ENCODE data around the gene TRIM75. TPM values are rescaled to one million over a fixed set of nuclear protein-coding genes. Genes with fewer than 3 reads are reported as not detected.
"Not testable (repeated sequence)": the region's sequence is repeated elsewhere in the genome, so short reads cannot be mapped to it uniquely, and the experiment has no call there.

The TRIM75 gene
- total and polyA plus RNA-seq, 8 donors: not detected

- intact Hi-C loops (cut with DNase I): no loop called here
- TF ChIP-seq, protein P1, sequence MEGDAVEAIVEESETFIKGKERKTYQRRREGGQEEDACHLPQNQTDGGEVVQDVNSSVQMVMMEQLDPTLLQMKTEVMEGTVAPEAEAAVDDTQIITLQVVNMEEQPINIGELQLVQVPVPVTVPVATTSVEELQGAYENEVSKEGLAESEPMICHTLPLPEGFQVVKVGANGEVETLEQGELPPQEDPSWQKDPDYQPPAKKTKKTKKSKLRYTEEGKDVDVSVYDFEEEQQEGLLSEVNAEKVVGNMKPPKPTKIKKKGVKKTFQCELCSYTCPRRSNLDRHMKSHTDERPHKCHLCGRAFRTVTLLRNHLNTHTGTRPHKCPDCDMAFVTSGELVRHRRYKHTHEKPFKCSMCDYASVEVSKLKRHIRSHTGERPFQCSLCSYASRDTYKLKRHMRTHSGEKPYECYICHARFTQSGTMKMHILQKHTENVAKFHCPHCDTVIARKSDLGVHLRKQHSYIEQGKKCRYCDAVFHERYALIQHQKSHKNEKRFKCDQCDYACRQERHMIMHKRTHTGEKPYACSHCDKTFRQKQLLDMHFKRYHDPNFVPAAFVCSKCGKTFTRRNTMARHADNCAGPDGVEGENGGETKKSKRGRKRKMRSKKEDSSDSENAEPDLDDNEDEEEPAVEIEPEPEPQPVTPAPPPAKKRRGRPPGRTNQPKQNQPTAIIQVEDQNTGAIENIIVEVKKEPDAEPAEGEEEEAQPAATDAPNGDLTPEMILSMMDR (IDR thresholded peaks at IDR 0.05): no peak
Measured at GRCh38 chr4:165010487-165010886, 43.2 kb upstream of the TRIM75 start.

GRCh38 chr4:165010991-165011390 lies 42.7 kb upstream of the TRIM75 start:
- TF ChIP-seq, protein P1 (IDR thresholded peaks at IDR 0.05): no peak
- no peaks in the 10 kb centered on the region for H3K4me1 ChIP-seq

More at GRCh38 chr4:165010487-165010886, 43.2 kb upstream of the TRIM75 start:
- DNase-seq (no peak), ATAC-seq (no peak)
- no peaks in the 10 kb centered on the region for H3K36me3 ChIP-seq
- no peaks in the 10 kb centered on the region for H3K9me3 ChIP-seq
- no peaks in the 10 kb centered on the region for H3K4me1 ChIP-seq
- no peaks in the 10 kb centered on the region for H3K27me3 ChIP-seq
- H3K27ac ChIP-seq: no peak overlapping the region
- no peak overlapping the region for H3K4me3 ChIP-seq

GRCh38 chr4:165011403-165011802 lies 42.3 kb upstream of the TRIM75 start:
- no peaks in the 10 kb centered on the region for H3K27me3 ChIP-seq
- no peak overlapping the region for H3K4me3 ChIP-seq
- TF ChIP-seq, protein P1 (IDR thresholded peaks at IDR 0.05): no peak
- H3K9me3 ChIP-seq: no peaks in the 10 kb centered on the region
- H3K36me3 ChIP-seq: no peaks in the 10 kb centered on the region
- ATAC-seq: no peak
- H3K27ac ChIP-seq: no peak overlapping the region
- intact Hi-C loops (cut with DNase I): no loop called here
- no peaks in the 10 kb centered on the region for H3K4me1 ChIP-seq
- no peak for DNase-seq

More at GRCh38 chr4:165010991-165011390, 42.7 kb upstream of the TRIM75 start:
- no peaks in the 10 kb centered on the region for H3K36me3 ChIP-seq
- intact Hi-C loops (cut with DNase I): no loop called here
- no peak overlapping the region for H3K27ac ChIP-seq
- H3K27me3 ChIP-seq: no peaks in the 10 kb centered on the region
- no peak for ATAC-seq
- H3K9me3 ChIP-seq: no peaks in the 10 kb centered on the region
- DNase-seq: no peak
- no peak overlapping the region for H3K4me3 ChIP-seq

DNA sequence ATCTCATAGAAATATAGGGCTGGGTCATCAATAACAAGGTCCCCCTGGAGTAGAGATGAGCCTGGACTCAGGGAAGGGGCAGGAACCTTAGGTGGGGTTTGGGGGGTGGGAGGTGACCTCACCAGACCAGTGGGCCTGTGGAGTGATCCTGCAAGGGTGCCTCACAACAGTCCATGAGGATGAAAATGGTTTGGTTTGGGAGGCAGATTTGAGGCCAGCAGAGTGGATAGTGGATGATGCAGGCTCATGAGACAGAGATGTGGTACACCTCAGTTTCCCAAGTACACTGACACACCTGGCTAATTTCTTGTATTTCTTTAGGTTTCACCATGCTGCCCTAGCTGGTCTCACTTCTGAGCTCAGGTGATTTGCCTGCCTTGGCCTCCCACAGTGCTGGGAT lies 40.0 kb upstream of the TRIM75 start:
- no peak for ATAC-seq
- TF ChIP-seq, protein P1 (IDR thresholded peaks at IDR 0.05): no peak
- no peaks in the 10 kb centered on the region for H3K36me3 ChIP-seq
- intact Hi-C loops (cut with DNase I): no loop called here
- H3K4me3 ChIP-seq: no peak overlapping the region
- no peak for DNase-seq
- H3K4me1 ChIP-seq: no peaks in the 10 kb centered on the region
- H3K27me3 ChIP-seq: no peaks in the 10 kb centered on the region
- H3K27ac ChIP-seq: no peak overlapping the region
- H3K9me3 ChIP-seq: no peaks in the 10 kb centered on the region

- no peaks in the 10 kb centered on the region for H3K36me3 ChIP-seq
- intact Hi-C loops (cut with DNase I): no loop called here
- H3K27ac ChIP-seq: no peak overlapping the region
- TF ChIP-seq, protein P1 (IDR thresholded peaks at IDR 0.05): no peak
- no peak overlapping the region for H3K4me3 ChIP-seq
- ATAC-seq (no peak), DNase-seq (no peak)
- no peaks in the 10 kb centered on the region for H3K9me3 ChIP-seq
- H3K4me1 ChIP-seq: no peaks in the 10 kb centered on the region
- H3K27me3 ChIP-seq: no peaks in the 10 kb centered on the region
Measured at GRCh38 chr4:165016971-165017370, 36.7 kb upstream of the TRIM75 start.

GRCh38 chr4:165019995-165020394 lies 33.7 kb upstream of the TRIM75 start:
- DNase-seq; H3K9me3 ChIP-seq; H3K27ac ChIP-seq; H3K4me3 ChIP-seq; ATAC-seq; H3K36me3 ChIP-seq; H3K27me3 ChIP-seq; H3K4me1 ChIP-seq; intact Hi-C loops (cut with DNase I): not testable (repeated sequence)

DNA sequence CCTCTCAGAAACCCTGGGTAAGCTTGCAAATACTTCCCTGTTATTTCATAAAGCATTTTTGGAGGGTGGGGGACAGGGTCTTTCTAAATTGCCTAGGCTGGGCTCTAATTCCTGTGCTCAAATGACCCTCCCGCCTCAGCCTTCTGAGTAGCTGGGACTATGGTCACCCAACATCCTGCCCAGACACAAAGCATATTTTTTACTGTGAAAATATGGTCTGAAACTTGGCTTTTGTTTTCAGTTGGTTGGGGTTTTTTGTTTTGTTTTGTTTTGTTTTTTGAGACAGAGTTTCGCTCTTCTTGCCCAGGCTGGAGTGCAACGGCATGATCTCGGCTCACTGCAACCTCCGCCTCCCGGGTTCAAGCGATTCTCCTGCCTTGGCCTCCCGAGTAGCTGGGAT lies 27.9 kb upstream of the TRIM75 start:
- H3K9me3 ChIP-seq; H3K27ac ChIP-seq; DNase-seq; H3K27me3 ChIP-seq; H3K4me1 ChIP-seq; H3K36me3 ChIP-seq; intact Hi-C loops (cut with DNase I); H3K4me3 ChIP-seq; ATAC-seq: not testable (repeated sequence)
